ENCODE data around the gene ELMOD2.
"Not testable (repeated sequence)": the region's sequence is repeated elsewhere in the genome, so short reads cannot be mapped to it uniquely, and the experiment has no call there.

The ELMOD2 gene

GRCh38 chr4:140504261-140504660 lies 19.7 kb upstream of the ELMOD2 start:
- TF ChIP-seq CTCF (IDR thresholded peaks at IDR 0.05; ENCODE audit: low read depth, low read length, missing control alignments) = no peak
- DNase-seq (ENCODE audit: extremely low read depth, low read depth) = no peak
- no peak overlapping the region for H3K4me3 ChIP-seq (replicated peaks; ENCODE audit: low read depth, low read length)

- not testable (repeated sequence) for DNase-seq (ENCODE audit: extremely low read depth, low read depth); H3K4me3 ChIP-seq (replicated peaks; ENCODE audit: low read depth, low read length)
Observed at GRCh38 chr4:140513765-140514164, 10.2 kb upstream of the ELMOD2 start.

GRCh38 chr4:140515423-140515822 lies 8.5 kb upstream of the ELMOD2 start:
- DNase-seq (ENCODE audit: extremely low read depth, low read depth) = no peak
- TF ChIP-seq CTCF (IDR thresholded peaks at IDR 0.05; ENCODE audit: low read depth, low read length, missing control alignments) = no peak
- H3K4me3 ChIP-seq (replicated peaks; ENCODE audit: low read depth, low read length) = no peak overlapping the region

- TF ChIP-seq CTCF (IDR thresholded peaks at IDR 0.05; ENCODE audit: low read depth, low read length, missing control alignments) = no peak
- no peak for DNase-seq (ENCODE audit: extremely low read depth, low read depth)
- H3K4me3 ChIP-seq (replicated peaks; ENCODE audit: low read depth, low read length) = peak overlapping the region; percentile 86
Observed at GRCh38 chr4:140523370-140523856, 555 bp upstream of the ELMOD2 start.

GRCh38 chr4:140529434-140529833 lies 5.5 kb downstream of the ELMOD2 start:
- no peak for TF ChIP-seq CTCF (IDR thresholded peaks at IDR 0.05; ENCODE audit: low read depth, low read length, missing control alignments)
- no peak for DNase-seq (ENCODE audit: extremely low read depth, low read depth)
- no peak overlapping the region for H3K4me3 ChIP-seq (replicated peaks; ENCODE audit: low read depth, low read length)

- no peak overlapping the region for H3K4me3 ChIP-seq (replicated peaks; ENCODE audit: low read depth, low read length)
- DNase-seq (ENCODE audit: extremely low read depth, low read depth) = no peak
- TF ChIP-seq CTCF (IDR thresholded peaks at IDR 0.05; ENCODE audit: low read depth, low read length, missing control alignments) = no peak
Observed at GRCh38 chr4:140533951-140534480, 10.0 kb downstream of the ELMOD2 start.

GRCh38 chr4:140556372-140557085 lies 32.6 kb downstream of the ELMOD2 start:
- H3K4me3 ChIP-seq (replicated peaks; ENCODE audit: low read depth, low read length) = no peak overlapping the region
- no peak for TF ChIP-seq CTCF (IDR thresholded peaks at IDR 0.05; ENCODE audit: low read depth, low read length, missing control alignments)
- no peak for DNase-seq (ENCODE audit: extremely low read depth, low read depth)
